Parathyroid adenoma (tissue), 2 donors: ENCODE data around the gene NAP1L5.

ENCODE experiments used
- H2AFZ ChIP-seq: fragments of 300-600 bp; sonication (generic); one replicate; pipeline ENCODE4 v1.7.0; 2017; ENCODE audit warnings: antibody characterized with exemption, mild to moderate bottlenecking
- H3K27ac ChIP-seq: fragments of 300-600 bp; sonication (generic); one replicate; pipeline ENCODE4 v1.7.0; 2017
- H3K27me3 ChIP-seq: fragments of 300-600 bp; sonication (generic); one replicate; pipeline ENCODE4 v1.7.0; 2017; ENCODE audit warnings: low read length; ENCODE audit not compliant: control insufficient read depth, insufficient read depth
- H3K36me3 ChIP-seq: fragments of 300-600 bp; sonication (generic); one replicate; pipeline ENCODE4 v1.7.0; 2017; ENCODE audit warnings: low read length; ENCODE audit not compliant: control insufficient read depth, insufficient read depth
- H3K4me1 ChIP-seq: fragments of 300-600 bp; sonication (generic); one replicate; pipeline ENCODE4 v1.7.0; 2017; ENCODE audit warnings: control low read depth
- H3K4me2 ChIP-seq: fragments of 300-600 bp; sonication (generic); one replicate; pipeline ENCODE4 v1.7.0; 2017; ENCODE audit warnings: low read length
- H3K4me3 ChIP-seq: fragments of 300-600 bp; sonication (generic); one replicate; pipeline ENCODE4 v1.7.0; 2017; ENCODE audit warnings: low read depth, low read length
- H3K79me2 ChIP-seq: fragments of 300-600 bp; sonication (generic); one replicate; pipeline ENCODE4 v1.7.0; 2017; ENCODE audit warnings: control low read depth
- H3K9ac ChIP-seq: fragments of 300-600 bp; sonication (generic); one replicate; pipeline ENCODE4 v1.7.0; 2017; ENCODE audit warnings: mild to moderate bottlenecking
- H3K9me3 ChIP-seq: fragments of 300-600 bp; sonication (generic); one replicate; pipeline ENCODE4 v1.7.0; 2017; ENCODE audit warnings: low read length; ENCODE audit not compliant: control insufficient read depth
- TF ChIP-seq, protein P1 (sequence below): fragments of 300-600 bp; sonication (generic); IDR thresholded peaks from one replicate; pipeline ENCODE4 v1.7.0; 2017; ENCODE audit warnings: antibody characterized with exemption, mild to moderate bottlenecking
- donor health status: primary hyperparathyroidism.

NAP1L5 gene

DNA sequence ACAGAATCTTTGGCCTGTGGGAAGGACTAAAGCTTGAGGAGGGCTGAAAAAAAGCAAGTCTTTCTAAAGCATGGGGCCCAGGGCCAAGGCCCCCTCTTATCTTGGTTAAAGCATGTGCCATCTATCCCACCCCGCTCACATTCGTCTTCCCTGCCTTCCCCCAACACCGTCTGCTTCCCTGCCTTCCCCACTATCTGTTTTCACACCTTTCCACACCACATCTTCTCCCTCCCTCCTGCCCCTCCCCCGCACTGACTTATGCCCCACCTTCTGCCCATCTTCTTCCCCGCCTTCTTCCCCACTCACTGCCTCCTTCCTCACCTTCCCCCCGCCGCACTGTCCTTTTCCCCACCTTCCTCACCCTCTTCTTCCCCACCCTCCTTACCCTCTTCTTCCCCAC is 890 bp upstream of the NAP1L5 start:
- H3K27me3 ChIP-seq: no peaks in the 10 kb centered on the region
- H3K79me2 ChIP-seq: no peaks in the 10 kb centered on the region
- TF ChIP-seq, protein P1, sequence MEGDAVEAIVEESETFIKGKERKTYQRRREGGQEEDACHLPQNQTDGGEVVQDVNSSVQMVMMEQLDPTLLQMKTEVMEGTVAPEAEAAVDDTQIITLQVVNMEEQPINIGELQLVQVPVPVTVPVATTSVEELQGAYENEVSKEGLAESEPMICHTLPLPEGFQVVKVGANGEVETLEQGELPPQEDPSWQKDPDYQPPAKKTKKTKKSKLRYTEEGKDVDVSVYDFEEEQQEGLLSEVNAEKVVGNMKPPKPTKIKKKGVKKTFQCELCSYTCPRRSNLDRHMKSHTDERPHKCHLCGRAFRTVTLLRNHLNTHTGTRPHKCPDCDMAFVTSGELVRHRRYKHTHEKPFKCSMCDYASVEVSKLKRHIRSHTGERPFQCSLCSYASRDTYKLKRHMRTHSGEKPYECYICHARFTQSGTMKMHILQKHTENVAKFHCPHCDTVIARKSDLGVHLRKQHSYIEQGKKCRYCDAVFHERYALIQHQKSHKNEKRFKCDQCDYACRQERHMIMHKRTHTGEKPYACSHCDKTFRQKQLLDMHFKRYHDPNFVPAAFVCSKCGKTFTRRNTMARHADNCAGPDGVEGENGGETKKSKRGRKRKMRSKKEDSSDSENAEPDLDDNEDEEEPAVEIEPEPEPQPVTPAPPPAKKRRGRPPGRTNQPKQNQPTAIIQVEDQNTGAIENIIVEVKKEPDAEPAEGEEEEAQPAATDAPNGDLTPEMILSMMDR: no peak
- H3K9ac ChIP-seq: no peak overlapping the region
- no peaks in the 10 kb centered on the region for H3K4me1 ChIP-seq
- no peaks in the 10 kb centered on the region for H3K36me3 ChIP-seq
- H3K27ac ChIP-seq: no peak overlapping the region
- H3K4me3 ChIP-seq: no peak overlapping the region
- no peak overlapping the region for H2AFZ ChIP-seq
- H3K9me3 ChIP-seq: no peaks in the 10 kb centered on the region
- H3K4me2 ChIP-seq: no peak overlapping the region

- Histone ChIP-seq H3K4me3 (peak overlapping the region; percentile 69), H3K27ac (no peak overlapping the region), H2AFZ (no peak overlapping the region), H3K4me2 (peak overlapping the region; percentile 66), H3K9me3 (no peaks in the 10 kb centered on the region), H3K79me2 (no peaks in the 10 kb centered on the region), H3K36me3 (no peaks in the 10 kb centered on the region), H3K9ac (no peak overlapping the region), H3K4me1 (no peaks in the 10 kb centered on the region), H3K27me3 (no peaks in the 10 kb centered on the region)
- TF ChIP-seq, protein P1: no peak
Measured at GRCh38 chr4:88697141-88697540, 488 bp downstream of the NAP1L5 start.

- H3K9ac ChIP-seq: no peak overlapping the region
- no peak overlapping the region for H2AFZ ChIP-seq
- H3K4me2 ChIP-seq: peak overlapping the region; percentile 66
- no peaks in the 10 kb centered on the region for H3K9me3 ChIP-seq
- H3K4me3 ChIP-seq: peak overlapping the region; percentile 69
- H3K79me2 ChIP-seq: no peaks in the 10 kb centered on the region
- no peaks in the 10 kb centered on the region for H3K36me3 ChIP-seq
- H3K27ac ChIP-seq: no peak overlapping the region
- TF ChIP-seq, protein P1: no peak
- no peaks in the 10 kb centered on the region for H3K27me3 ChIP-seq
- H3K4me1 ChIP-seq: no peaks in the 10 kb centered on the region
Measured at GRCh38 chr4:88696630-88697029, 999 bp downstream of the NAP1L5 start.

DNA sequence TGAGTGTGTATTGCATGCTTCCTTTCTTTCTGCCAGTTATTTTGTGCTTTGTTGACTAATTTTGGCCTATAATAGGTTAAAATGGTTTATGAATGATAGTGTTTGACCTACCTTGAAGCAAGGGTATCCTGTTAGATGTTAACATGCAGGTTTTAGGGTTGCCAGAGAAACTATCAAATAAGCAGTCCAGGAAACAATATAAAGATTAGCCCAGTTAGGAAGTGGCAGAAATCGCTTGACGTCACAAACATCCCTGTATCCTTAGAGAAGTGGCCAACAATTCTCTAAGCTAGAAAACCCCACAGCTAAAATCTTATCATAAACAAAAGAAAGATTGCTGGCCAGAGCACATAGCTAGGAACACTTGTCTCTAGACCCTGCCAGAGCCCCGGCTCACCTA is 3.8 kb downstream of the NAP1L5 start:
- Histone ChIP-seq H3K4me2 (no peak overlapping the region), H3K27ac (no peak overlapping the region), H3K9me3 (no peaks in the 10 kb centered on the region), H3K9ac (no peak overlapping the region), H3K36me3 (no peaks in the 10 kb centered on the region), H3K79me2 (no peaks in the 10 kb centered on the region), H2AFZ (no peak overlapping the region), H3K4me3 (no peak overlapping the region), H3K27me3 (no peaks in the 10 kb centered on the region), H3K4me1 (no peaks in the 10 kb centered on the region)
- TF ChIP-seq, protein P1: no peak

DNA sequence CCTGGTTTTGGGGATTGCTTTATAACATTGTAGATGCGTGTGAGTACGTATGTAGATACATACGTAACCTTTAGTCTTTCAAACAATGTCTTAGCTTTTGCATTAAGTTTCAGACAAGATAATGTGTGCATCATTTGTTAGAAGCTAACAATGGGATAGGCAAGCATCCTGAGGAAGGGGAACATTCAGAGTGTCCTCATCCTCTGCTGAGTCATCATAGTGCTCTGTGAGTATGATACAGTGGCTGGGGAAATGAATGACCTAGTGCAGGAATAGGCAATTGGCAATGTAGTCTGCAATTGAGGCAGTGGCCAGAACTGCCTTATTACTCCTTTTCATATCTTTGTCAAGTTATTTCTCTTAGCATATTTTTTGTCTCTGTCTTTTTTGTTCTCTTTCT is 7.3 kb downstream of the NAP1L5 start:
- H2AFZ ChIP-seq: no peak overlapping the region
- H3K36me3 ChIP-seq: no peaks in the 10 kb centered on the region
- H3K9ac ChIP-seq: no peak overlapping the region
- H3K4me2 ChIP-seq: no peak overlapping the region
- H3K27ac ChIP-seq: no peak overlapping the region
- H3K27me3 ChIP-seq: no peaks in the 10 kb centered on the region
- TF ChIP-seq, protein P1: no peak
- H3K79me2 ChIP-seq: no peaks in the 10 kb centered on the region
- no peaks in the 10 kb centered on the region for H3K4me1 ChIP-seq
- H3K9me3 ChIP-seq: no peaks in the 10 kb centered on the region
- H3K4me3 ChIP-seq: no peak overlapping the region
